HepG2 (cell line): ENCODE results near the gene MLX. TPM values are rescaled to one million over a fixed set of nuclear protein-coding genes. Genes with fewer than 3 reads are reported as not detected.
A peak's percentile ranks its signal among the peaks of the same experiment; 100 is the strongest.

Source experiments
- BORCS8-MEF2B ChIP-seq: sonication (generic); formaldehyde crosslinking; IDR thresholded peaks from 2 replicates; pipeline ENCODE4 v1.8.0; 2022; ENCODE audit warnings: mild to moderate bottlenecking, missing genetic modification reagents
- EEA1 ChIP-seq: sonication (generic); formaldehyde crosslinking; IDR thresholded peaks from 2 replicates; pipeline ENCODE4 v1.5.1; 2020; ENCODE audit warnings: mild to moderate bottlenecking, missing genetic modification reagents, borderline replicate concordance
- EZH2 ChIP-seq: conservative IDR thresholded peaks from 2 replicates; pipeline ENCODE4 v1.6.1; 2012; ENCODE audit warnings: mild to moderate bottlenecking, low read depth, low read length, moderate library complexity
- FOXK2 ChIP-seq: fragments of 450-650 bp; IDR thresholded peaks from 2 replicates; pipeline ENCODE4 v1.6.1; 2016
- GABPB1 ChIP-seq: IDR thresholded peaks from 2 replicates; pipeline ENCODE4 v1.6.1; 2016; ENCODE audit warnings: mild to moderate bottlenecking, missing genetic modification reagents, moderate library complexity, missing compliant biosample characterization
- HNRNPUL1 ChIP-seq: fragments of 200-400 bp; formaldehyde crosslinking; IDR thresholded peaks from 2 replicates; pipeline ENCODE4 v1.6.1; 2017; ENCODE audit warnings: low read depth, mild to moderate bottlenecking, low read length, moderate library complexity
- HOXA3 ChIP-seq: sonication (generic); formaldehyde crosslinking; IDR thresholded peaks from 2 replicates; pipeline ENCODE4 v1.5.0; 2020; ENCODE audit warnings: missing genetic modification reagents
- MLLT10 ChIP-seq: sonication (generic); formaldehyde crosslinking; IDR thresholded peaks from 2 replicates; pipeline ENCODE4 v1.4.0; 2020; ENCODE audit warnings: missing genetic modification reagents
- PRMT3 ChIP-seq: sonication (generic); formaldehyde crosslinking; IDR thresholded peaks from 2 replicates; pipeline ENCODE4 v1.8.1; 2022; ENCODE audit warnings: low read depth, mild to moderate bottlenecking, moderate library complexity, missing genetic modification reagents, borderline replicate concordance
- RCOR2 ChIP-seq: IDR thresholded peaks from 2 replicates; pipeline ENCODE4 v1.6.1; 2016; ENCODE audit warnings: missing biosample characterization, missing genetic modification reagents
- RNF219 ChIP-seq: sonication (generic); formaldehyde crosslinking; IDR thresholded peaks from 2 replicates; pipeline ENCODE4 v1.5.0; 2020; ENCODE audit warnings: mild to moderate bottlenecking, missing genetic modification reagents
- SIX4 ChIP-seq: sonication (generic); formaldehyde crosslinking; IDR thresholded peaks from 2 replicates; pipeline ENCODE4 v1.4.0; 2020; ENCODE audit warnings: missing genetic modification reagents
- SRSF4 ChIP-seq: fragments of 200-400 bp; formaldehyde crosslinking; IDR thresholded peaks from one replicate; pipeline ENCODE4 v1.6.1; 2018; ENCODE audit warnings: mild to moderate bottlenecking, low read depth, low read length, moderate library complexity; ENCODE audit not compliant: poor library complexity, severe bottlenecking
- TGIF2 ChIP-seq: IDR thresholded peaks from 2 replicates; pipeline ENCODE4 v1.6.1; 2016; ENCODE audit warnings: control low read depth, missing compliant biosample characterization
- YEATS4 ChIP-seq: sonication (generic); formaldehyde crosslinking; IDR thresholded peaks from 2 replicates; pipeline ENCODE4 v1.4.0; 2020; ENCODE audit warnings: missing genetic modification reagents, borderline replicate concordance
- ZNF317 ChIP-seq: sonication (generic); formaldehyde crosslinking; IDR thresholded peaks from 2 replicates; pipeline ENCODE4 v1.5.0; 2020; ENCODE audit warnings: mild to moderate bottlenecking, missing genetic modification reagents
- ZNF33A ChIP-seq: sonication (generic); formaldehyde crosslinking; IDR thresholded peaks from 2 replicates; pipeline ENCODE4 v1.5.1; 2020; ENCODE audit warnings: missing genetic modification reagents, mild to moderate bottlenecking, moderate library complexity, borderline replicate concordance
- ZNF501 ChIP-seq: sonication (generic); formaldehyde crosslinking; IDR thresholded peaks from 2 replicates; pipeline ENCODE4 v1.5.1; 2020; ENCODE audit warnings: mild to moderate bottlenecking, moderate library complexity, missing genetic modification reagents
- ZNF746 ChIP-seq: sonication (generic); formaldehyde crosslinking; IDR thresholded peaks from 2 replicates; pipeline ENCODE4 v1.8.0; 2022; ENCODE audit warnings: mild to moderate bottlenecking, missing genetic modification reagents
- polyA plus RNA-seq, 8 experiments: library from polyadenylated mRNA; depleted of rRNA in 3 of 8; stranded (reverse) in 7 of 8; unstranded in 1 of 8; fragments of >200 nt; fragmentation: Illumina TruSeq in 4 of 8; extraction: Trizol in 4 of 8; gene quantifications; 2 replicates each; pipeline versions ENCODE4 v1.2.1 to v1.2.3, GENCODE V29; 2011 to 2016; ENCODE audit warnings: low read depth in 4 of 8, missing spikeins in 1 of 8, mixed read lengths in 1 of 8; ENCODE audit not compliant: insufficient read depth in 1 of 8
- total RNA-seq, 5 experiments: library from RNA; depleted of rRNA; stranded (reverse); fragments of >200 nt; fragmentation: Illumina TruSeq; extraction: Trizol; gene quantifications; 2 replicates each; pipeline ENCODE4 v1.2.3, GENCODE V29; 2016; ENCODE audit warnings: low read depth in 1 of 5
- TF ChIP-seq, protein P1 (sequence below): IDR thresholded peaks from 2 replicates; pipeline ENCODE4 v1.6.1; 2016; ENCODE audit warnings: low read depth, missing genetic modification reagents, missing compliant biosample characterization
- TF ChIP-seq, protein P2 (sequence below): sonication (generic); formaldehyde crosslinking; IDR thresholded peaks from 2 replicates; pipeline ENCODE4 v1.4.0; 2020; ENCODE audit warnings: missing genetic modification reagents

Gene MLX
- total and polyA plus RNA-seq, 2 of the 13 experiments (the other 11 are each of a cell fraction or from before 2014, with no cell fraction given), result 38.9 to 74.4 TPM

- TF ChIP-seq RNF219 (CRISPR knock-in tag), result no peak
- no peak for TF ChIP-seq RCOR2
- peak; percentile 93 for TF ChIP-seq BORCS8-MEF2B (CRISPR knock-in tag)
- TF ChIP-seq, protein P1, sequence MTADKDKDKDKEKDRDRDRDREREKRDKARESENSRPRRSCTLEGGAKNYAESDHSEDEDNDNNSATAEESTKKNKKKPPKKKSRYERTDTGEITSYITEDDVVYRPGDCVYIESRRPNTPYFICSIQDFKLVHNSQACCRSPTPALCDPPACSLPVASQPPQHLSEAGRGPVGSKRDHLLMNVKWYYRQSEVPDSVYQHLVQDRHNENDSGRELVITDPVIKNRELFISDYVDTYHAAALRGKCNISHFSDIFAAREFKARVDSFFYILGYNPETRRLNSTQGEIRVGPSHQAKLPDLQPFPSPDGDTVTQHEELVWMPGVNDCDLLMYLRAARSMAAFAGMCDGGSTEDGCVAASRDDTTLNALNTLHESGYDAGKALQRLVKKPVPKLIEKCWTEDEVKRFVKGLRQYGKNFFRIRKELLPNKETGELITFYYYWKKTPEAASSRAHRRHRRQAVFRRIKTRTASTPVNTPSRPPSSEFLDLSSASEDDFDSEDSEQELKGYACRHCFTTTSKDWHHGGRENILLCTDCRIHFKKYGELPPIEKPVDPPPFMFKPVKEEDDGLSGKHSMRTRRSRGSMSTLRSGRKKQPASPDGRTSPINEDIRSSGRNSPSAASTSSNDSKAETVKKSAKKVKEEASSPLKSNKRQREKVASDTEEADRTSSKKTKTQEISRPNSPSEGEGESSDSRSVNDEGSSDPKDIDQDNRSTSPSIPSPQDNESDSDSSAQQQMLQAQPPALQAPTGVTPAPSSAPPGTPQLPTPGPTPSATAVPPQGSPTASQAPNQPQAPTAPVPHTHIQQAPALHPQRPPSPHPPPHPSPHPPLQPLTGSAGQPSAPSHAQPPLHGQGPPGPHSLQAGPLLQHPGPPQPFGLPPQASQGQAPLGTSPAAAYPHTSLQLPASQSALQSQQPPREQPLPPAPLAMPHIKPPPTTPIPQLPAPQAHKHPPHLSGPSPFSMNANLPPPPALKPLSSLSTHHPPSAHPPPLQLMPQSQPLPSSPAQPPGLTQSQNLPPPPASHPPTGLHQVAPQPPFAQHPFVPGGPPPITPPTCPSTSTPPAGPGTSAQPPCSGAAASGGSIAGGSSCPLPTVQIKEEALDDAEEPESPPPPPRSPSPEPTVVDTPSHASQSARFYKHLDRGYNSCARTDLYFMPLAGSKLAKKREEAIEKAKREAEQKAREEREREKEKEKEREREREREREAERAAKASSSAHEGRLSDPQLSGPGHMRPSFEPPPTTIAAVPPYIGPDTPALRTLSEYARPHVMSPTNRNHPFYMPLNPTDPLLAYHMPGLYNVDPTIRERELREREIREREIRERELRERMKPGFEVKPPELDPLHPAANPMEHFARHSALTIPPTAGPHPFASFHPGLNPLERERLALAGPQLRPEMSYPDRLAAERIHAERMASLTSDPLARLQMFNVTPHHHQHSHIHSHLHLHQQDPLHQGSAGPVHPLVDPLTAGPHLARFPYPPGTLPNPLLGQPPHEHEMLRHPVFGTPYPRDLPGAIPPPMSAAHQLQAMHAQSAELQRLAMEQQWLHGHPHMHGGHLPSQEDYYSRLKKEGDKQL (CRISPR knock-in tag), result peak; percentile 58; the same call in 1 of the 2 replicates
- TF ChIP-seq GABPB1 (CRISPR knock-in tag), result peak; percentile 99
- TF ChIP-seq HNRNPUL1, result no peak
- TF ChIP-seq FOXK2, result no peak
- no peak for TF ChIP-seq EZH2
- no peak for TF ChIP-seq MLLT10 (CRISPR knock-in tag)
- TF ChIP-seq TGIF2 (CRISPR knock-in tag), result no peak; the same call in none of the 2 replicates
- TF ChIP-seq ZNF33A (CRISPR knock-in tag), result peak; percentile 39; the same call in 1 of the 2 replicates
- peak; percentile 59; the same call in 1 of the 2 replicates for TF ChIP-seq SIX4 (CRISPR knock-in tag)
- TF ChIP-seq HOXA3 (CRISPR knock-in tag), result peak; percentile 81; the same call in 1 of the 2 replicates
- TF ChIP-seq, protein P2, sequence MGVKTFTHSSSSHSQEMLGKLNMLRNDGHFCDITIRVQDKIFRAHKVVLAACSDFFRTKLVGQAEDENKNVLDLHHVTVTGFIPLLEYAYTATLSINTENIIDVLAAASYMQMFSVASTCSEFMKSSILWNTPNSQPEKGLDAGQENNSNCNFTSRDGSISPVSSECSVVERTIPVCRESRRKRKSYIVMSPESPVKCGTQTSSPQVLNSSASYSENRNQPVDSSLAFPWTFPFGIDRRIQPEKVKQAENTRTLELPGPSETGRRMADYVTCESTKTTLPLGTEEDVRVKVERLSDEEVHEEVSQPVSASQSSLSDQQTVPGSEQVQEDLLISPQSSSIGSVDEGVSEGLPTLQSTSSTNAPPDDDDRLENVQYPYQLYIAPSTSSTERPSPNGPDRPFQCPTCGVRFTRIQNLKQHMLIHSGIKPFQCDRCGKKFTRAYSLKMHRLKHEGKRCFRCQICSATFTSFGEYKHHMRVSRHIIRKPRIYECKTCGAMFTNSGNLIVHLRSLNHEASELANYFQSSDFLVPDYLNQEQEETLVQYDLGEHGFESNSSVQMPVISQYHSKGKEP (CRISPR knock-in tag), result no peak; the same call in 1 of the 2 replicates
- peak; percentile 73 for TF ChIP-seq YEATS4 (CRISPR knock-in tag)
- peak; percentile 71; the same call in 1 of the 2 replicates for TF ChIP-seq PRMT3
- TF ChIP-seq ZNF501 (CRISPR knock-in tag), result peak; percentile 86
- peak; percentile 10 for TF ChIP-seq ZNF746 (CRISPR knock-in tag)
- peak; percentile 28; the same call in 1 of the 2 replicates for TF ChIP-seq ZNF317 (CRISPR knock-in tag)
- TF ChIP-seq EEA1 (CRISPR knock-in tag), result peak; percentile 22; the same call in 1 of the 2 replicates
- TF ChIP-seq SRSF4, result no peak
These were observed 10.8 kb downstream of the MLX start, which contains the start of gene PSMC3IP (continued) for GRCh38 chr17:42577532-42578281.
